H7 (cell line): ENCODE measurements around the gene SI. TPM values are rescaled to one million over a fixed set of nuclear protein-coding genes. Genes with fewer than 3 reads are reported as not detected.

Source experiments
- DNase-seq: peaks from one replicate; pipeline ENCODE4 v3.0.0; 2012
- H3K27me3 ChIP-seq: 2 replicates; pipeline ENCODE4 v1.6.0; 2011; ENCODE audit warnings: mild to moderate bottlenecking, low read length; ENCODE audit not compliant: control insufficient read depth, insufficient read depth
- H3K36me3 ChIP-seq: replicated peaks from 2 replicates; pipeline ENCODE4 v1.5.1; 2011; ENCODE audit warnings: low read length; ENCODE audit not compliant: control insufficient read depth, insufficient read depth
- H3K4me3 ChIP-seq: 2 replicates; pipeline ENCODE4 v1.5.1; 2011; ENCODE audit warnings: low read depth, mild to moderate bottlenecking, control low read depth, low read length, moderate library complexity; ENCODE audit not compliant: insufficient read depth
- total RNA-seq: library from RNA; depleted of rRNA; stranded (reverse); fragments of >200 nt; shearing (Covaris generic); gene quantifications from 2 replicates; pipeline ENCODE4 v1.2.3, GENCODE V29; 2014; rRNA removed

Gene SI
- total RNA-seq, 1 experiment from 2014 or later = not detected

DNA sequence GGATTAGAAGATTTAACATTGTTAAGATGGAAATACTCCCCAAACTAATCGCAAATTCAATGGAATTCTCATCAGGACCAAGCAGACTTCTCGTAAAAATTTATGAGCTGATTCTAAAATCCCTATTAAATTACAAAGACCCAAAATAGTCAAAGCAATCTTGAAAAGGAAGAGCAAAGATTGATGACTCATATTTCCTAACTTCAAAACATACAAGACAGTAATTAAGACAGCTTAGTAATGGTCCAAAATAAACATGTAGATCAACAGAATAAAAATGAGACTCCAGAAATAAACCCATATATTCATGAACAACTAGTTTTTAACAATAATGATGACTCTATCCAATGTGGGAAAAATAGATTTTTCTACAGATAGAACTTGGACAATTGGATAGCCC, 148.7 kb downstream of the SI start:
- Histone ChIP-seq H3K36me3 (no peaks in the 10 kb centered on the region), H3K27me3 (no peaks in the 10 kb centered on the region), H3K4me3 (no peak overlapping the region)
- DNase-seq = no peak

Other genes starting within 250 kb of the SI start
- 0.04 and 0.07 TPM in 2 replicates for gene SLITRK3, start 117.9 kb upstream of the SI start, total RNA-seq